Right hindlimb (tissue), 1 donor: ENCODE data around the gene MYEOV.

Experiments
- DNase-seq: peaks from one replicate; pipeline ENCODE4 v3.0.0-alpha.2; 2018

Gene MYEOV

DNA sequence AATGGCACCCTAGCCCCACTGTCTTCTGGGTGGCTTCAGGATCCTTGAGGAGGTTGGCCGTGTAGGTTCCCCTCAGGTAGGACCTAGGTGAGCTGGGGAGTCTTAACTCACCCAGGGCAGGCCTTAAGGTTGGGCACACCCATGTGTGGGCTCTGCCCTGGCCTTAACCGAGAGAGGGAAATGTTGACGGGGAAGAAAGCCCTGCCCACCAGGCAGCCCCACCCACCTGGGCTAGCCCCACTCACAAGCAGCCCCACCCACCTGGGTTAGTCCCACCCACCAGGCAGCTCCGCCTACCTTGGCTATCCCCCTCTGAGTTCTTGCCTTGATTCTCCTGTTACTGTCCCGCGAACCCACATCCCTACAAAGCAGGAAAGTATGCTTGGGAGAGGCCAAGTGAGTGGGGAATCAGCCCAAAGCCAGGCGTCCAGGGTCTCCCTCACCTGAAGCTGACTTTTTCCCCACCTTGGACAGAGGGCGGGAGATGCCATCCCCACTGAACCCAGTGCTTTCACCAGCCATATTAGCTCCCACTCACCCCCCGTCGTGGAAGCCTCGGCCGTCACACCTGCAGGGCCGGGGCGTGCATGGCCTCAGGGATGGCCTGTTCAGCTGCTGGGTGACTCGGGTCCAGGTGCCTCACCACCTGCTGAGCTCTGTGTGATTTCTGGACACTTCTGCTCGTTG is at the start of gene MYEOV:
Gene MYEOV (plus strand): TSS at position 337 of the 687 bp plus-strand sequence. CDS start 1,200 bp downstream, outside the sequence.
- DNase-seq, result no peak

DNA sequence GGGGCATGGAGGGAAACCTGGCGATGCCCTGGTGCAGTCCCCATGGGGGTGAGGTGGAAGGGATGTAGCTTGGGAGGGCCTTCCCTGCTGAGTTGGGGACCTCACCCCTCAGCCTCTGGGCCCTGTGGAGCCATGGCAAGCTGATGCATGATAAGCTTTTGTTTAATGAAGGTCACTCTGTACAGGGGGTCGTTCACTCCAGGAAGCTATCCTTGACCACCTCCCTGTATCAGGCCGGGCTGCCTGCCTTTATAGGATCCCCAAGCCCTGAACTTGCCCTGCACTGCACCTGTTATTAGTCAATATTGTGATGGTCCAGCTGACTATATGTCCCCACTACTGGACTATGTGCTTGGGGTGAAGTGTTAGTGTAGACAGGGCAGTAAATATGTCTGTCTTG is 49.7 kb upstream of the MYEOV start:
- DNase-seq, result no peak

DNA sequence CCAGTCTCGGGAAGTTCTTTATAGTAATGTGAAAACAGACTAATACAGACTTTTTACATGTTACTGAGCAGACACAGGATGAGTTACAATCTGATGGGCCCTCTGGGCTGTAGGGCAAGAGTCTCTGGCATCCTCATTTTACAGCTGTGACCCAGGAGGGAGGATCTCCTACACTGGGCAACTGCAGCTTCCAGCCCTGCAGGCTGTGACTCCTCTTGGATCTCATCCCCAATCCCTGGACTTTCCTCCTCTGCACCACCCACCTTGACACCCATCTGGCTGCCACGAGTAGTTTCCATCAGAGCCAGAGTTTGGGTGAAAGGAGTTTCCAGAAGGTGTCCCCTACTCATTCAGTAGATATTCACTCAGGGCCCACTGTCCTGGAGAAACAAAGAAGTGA is 48.9 kb upstream of the MYEOV start:
- no peak for DNase-seq

DNA sequence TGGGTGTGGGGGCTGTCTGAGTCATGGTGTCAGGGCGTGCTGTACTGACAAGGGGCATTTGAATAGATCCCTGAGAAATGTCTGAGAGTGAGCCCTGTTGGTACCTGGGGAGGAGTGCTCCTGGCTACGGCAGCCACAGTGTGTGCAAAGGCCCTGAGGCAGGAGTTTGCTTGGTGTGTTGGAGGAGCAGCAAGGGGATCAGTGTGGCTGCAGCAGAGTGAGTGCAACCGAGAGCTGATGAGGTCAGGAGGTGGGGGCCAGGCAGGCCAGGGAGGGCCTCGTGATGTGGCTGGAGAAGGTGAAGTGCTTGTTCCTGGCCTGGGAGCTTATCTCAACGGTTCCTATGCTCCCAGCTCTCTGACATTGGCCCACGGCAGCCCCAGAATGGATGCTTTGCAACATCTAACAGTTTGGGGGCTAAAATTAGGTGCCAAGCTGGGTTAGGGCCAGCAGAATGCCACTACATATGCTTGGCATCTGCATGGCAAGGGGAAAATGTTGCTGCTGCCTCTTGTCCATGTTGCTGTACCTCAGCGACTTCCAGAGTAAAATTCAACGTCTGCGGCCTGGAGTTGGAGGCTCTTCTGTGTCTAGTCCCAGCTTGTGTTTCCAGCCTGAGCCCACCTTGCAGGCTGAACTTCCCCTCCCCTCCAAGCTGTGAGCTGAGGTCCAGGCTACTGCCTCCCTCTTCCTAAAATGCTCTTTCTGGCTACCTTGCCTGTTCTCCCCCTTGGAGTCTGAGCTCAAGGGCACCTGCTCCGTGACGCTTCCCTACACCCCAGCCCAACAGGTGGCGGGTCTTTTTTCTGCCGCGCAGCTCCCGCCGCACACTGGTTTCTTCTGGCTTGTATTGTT is 48.2 kb upstream of the MYEOV start:
- DNase-seq, result no peak

DNA sequence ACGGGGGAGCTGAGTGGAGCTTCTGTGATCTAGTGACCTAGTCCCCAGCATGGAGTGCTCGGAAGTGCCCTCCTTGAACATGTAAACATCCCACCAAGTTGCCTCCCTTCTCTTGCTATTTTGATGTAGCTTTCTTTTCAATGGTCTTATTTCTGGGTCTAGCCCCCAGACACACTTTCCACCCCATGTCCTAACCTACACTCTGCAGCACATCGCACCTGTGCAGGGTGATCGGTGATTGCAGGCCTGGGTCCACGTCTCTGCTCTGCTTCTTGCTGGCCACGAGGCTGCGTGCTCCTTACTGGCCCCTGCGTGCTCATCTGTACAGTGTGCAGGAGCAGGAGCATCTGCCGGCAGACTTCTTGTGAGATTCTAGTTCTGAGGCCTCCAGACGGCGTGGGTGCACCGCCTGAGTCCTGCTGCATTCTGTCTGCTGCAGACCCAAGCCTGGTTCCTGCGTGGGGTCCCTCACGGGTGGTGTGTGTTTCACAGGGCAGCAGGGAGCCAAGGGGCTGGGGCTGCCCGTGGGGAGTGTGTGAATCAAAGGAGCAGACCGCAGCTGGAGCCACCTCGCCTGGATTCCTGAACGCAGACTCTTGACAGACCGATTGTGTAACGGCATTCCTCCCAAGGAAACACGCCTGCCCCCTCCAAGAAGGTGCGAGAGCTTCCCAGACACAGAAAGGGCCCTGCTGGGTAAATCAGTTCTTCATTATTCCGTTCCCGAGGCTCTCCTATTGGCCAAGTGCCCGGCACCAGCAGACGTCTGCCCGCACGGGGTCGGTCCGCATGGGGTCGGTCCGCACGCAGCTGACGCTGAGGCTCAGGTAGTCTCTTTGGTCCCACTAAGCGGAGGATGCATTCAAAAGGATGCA is 44.4 kb upstream of the MYEOV start:
- no peak for DNase-seq

DNA sequence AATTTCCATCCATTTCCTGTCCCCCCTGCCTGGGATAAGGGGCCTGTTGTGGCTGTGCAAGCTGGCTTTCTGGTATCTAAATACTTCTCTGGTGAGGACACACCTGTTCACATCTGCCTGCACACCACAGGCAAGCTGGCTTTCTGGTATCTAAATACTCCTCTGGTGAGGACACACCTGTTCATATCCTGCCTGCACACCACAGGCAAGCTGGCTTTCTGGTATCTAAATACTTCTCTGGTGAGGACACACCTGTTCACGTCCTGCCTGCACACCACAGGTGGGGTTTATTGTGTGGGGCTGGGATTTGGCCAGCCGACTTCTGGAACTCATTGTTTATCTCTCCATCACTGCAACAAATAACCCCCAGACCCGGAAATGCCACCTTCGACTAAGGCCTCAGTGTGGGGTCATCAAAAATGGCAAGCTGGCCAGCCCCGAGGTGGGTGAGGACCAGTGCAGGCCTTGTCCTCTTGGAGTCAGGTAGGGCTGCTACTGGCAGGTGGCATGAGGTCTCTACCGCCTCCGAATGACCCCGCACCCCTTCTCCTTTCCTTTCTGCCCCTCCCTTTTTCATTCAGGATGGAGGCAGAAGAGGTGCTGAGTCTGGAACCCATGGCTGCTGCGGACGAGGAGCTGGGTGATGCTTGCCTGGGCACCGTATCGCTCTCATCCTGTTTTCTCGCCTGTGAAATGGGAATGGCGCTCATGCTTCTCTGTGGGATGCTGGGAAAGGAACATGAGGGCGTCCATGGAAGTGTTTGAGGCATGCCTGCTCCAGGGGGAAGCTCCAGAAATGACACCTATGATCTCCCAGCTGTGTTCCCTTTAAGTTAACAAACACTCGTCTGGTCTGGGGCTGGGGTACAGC is 43.5 kb upstream of the MYEOV start:
- no peak for DNase-seq

DNA sequence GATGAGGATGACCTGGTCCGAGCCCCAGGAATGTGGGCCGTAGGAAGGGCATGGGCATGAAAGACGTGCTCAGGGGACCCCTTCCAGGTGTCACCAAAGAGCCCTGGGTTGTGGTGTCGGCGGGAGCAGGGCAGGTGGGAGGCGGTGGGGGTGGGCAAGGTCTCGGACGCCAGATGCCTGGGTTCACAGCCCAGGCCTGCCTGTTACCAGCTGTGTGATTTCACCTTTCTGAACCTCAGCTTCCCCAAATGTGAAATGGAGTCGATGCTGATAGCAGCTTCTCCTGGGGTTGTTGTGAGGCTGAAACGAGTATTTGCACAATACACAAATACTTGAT is 42.9 kb upstream of the MYEOV start:
- no peak for DNase-seq

DNA sequence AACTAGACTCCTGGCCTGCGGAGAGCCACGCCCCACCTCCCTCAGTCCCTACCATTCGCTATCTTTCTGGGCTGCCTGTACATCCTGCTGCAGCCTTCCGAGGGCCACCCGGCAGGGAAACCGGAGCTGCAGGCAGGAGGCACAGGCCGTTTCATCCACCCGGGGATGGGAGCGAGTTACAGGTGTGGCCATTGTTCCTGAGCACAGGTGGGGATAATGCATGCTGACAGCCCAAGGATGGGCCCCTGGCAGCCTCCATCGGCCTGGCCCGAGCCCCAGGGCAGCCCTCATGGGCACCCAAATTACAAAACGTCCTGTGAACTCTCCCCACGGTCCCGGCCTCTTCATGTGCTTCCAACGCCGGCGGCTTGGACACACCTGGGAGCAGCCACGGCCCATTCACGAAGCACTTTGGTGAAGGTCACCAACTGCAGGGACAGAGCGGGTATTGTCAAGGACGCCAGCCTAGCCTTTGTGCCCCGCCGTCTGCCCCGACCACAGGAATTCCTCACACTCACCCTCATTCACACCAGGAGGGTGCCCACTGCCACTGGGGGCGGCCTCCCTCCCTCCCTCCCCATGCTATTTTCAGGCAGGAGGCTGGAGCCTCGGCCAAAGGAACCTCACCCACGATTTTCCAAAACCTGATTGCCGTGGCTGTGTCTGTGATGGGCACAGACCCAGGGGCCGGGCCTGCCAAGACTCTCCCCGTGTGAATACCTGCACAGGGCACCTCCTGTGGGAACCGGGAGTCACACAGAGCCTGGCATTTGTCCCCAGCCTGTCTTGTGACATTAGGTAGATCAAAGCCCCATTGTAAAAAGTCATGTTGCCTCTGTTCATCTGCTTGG is 42.1 kb upstream of the MYEOV start:
- DNase-seq, result no peak

DNA sequence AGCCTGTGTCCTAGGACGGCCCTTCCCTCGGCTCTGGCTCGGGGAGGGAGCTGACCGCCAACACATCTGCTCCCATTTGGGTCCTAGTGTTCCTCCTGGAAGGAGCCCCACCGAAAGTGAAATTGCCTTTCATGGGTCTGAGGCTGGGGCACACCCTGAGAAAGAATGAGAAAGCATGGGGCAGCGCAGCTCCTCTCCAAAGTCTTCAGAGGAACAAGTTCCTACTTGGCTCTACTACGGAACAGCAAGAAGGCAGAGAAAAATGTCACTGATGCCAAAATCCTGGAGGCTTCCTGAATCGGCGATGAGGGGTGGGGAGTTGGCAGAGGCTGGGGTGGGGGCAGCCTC is 41.5 kb upstream of the MYEOV start:
- no peak for DNase-seq

DNA sequence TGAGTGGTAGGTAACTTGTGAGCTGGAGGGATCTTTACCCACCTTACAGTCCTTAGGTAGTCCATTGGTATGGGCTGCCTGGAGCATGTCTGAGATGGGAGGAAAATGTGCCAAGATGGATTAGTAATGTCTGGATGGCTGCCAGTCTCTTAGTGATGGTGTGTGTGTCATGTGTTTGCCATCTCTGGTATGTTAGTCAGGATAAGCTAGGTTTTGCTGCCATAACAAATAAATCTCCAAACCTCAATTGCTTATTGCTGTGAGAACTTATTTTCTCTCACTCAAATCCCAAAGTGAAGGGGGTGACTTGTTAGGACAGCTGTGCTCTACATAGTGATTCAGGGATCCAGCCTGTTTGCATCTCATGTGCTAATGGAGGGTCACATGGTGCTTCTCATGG is 40.9 kb upstream of the MYEOV start:
- no peak for DNase-seq

DNA sequence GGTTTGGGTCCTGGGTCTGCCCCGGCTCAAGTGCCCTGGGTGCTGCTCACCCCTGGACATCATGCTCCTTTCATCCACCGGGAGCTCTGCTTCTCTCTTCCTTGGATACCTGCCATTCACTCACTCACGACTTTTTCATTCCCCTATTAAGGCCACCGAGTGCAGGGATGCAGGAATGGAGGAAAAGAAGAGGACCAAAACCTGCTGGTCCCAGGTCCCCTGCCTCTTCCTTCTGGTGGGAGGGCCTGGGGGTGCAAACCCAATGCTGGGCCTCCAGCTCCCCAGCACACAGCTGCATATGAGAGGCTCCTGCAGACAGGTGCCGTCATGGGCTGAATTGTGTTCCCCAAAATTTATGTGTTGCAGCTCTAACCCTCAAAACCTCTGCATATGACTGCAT is 36.8 kb upstream of the MYEOV start:
- no peak for DNase-seq

DNA sequence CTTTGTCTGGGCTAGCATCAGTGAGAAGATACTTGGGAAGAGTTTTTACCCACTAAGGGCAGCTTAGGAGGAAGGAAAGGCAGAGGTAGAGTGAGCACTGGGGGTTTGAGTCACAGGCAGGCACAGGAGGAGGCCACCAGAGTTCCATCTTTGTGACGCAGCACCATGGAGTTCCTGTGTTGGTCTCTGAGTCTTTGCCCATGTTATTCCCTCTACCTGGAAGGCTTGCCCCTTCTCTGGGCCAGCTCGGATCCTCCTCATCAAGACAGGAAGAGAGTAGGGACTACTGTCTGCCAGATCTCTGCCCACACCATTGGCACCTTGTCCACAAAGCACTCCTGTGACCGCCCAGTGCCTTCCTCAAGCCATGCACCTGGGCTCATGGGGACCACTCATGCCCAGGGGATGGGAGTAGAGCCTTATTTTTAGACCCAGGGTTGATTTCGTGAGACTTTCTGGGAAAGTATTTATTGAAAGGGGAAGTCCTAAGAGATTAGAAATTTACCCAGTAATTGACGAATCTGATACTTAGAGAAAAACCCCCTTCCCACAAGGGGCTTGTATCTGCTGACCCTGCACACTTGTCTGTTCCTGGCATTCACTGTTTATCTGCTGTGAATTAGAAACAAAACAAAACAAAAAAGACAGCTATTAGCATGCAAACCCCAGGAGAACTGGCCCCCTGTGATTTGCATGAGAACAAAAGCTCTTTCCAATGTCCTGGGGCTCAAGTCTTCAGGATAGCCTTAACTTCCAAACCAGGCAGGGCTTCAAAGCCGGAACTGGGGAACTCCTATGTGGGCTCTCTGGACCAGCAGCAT is 35.9 kb upstream of the MYEOV start:
- no peak for DNase-seq

DNA sequence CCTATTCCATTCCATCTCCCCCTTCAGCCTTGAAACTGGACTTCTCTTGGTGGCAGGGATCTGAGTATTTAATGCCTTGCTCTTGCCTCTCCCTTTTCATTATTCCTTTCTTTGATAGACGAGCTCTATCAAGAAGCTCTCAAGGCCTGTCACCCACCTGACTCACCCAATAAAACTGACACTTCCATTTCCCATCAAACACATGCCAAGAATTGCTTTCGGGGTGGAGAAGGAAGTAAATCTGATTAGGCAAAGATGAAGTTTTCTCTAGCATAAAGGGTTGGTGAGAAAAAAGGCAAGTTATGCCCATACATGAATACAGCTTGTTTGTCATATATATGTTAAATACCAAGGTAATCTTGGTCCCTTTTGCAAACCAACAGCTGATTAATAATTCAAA is 34.9 kb upstream of the MYEOV start:
- DNase-seq, result no peak

DNA sequence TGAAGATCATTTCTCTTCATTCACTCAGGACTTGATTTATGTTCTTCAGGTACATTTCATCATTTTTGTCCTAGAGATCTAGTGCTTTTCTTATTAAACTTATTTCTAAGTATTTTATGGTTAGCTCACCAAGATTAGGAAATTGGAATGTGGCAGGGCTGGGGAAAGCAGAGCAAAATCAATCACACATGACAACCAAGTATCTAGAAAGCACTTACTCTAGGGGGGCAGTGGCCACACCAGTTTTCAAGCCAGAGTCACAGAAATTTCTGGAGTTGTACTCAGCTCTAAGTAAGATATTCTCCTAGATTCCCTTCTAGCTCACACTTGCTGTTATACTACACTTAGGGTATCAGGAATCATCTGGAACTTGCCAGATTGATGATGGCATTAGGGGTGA is 33.3 kb upstream of the MYEOV start:
- no peak for DNase-seq

DNA sequence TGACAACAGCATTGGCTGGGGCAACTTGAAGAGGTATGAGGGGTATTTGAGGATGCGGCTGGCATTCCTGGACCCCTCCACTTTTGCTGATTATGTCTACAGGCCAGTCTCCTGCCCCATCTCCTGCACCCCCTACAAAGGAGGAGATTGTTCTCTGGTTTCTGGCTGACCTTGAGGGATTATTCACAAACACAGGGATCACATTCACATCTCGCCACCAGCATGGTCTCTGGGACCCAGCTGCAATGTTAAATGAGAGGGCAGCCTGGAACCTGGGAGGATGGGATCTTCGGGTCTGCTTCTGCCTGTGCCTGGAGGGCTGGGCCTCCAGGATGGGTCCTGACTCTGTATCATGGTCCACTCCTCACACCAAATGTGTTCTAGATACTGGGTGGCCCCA is 32.8 kb upstream of the MYEOV start:
- no peak for DNase-seq

DNA sequence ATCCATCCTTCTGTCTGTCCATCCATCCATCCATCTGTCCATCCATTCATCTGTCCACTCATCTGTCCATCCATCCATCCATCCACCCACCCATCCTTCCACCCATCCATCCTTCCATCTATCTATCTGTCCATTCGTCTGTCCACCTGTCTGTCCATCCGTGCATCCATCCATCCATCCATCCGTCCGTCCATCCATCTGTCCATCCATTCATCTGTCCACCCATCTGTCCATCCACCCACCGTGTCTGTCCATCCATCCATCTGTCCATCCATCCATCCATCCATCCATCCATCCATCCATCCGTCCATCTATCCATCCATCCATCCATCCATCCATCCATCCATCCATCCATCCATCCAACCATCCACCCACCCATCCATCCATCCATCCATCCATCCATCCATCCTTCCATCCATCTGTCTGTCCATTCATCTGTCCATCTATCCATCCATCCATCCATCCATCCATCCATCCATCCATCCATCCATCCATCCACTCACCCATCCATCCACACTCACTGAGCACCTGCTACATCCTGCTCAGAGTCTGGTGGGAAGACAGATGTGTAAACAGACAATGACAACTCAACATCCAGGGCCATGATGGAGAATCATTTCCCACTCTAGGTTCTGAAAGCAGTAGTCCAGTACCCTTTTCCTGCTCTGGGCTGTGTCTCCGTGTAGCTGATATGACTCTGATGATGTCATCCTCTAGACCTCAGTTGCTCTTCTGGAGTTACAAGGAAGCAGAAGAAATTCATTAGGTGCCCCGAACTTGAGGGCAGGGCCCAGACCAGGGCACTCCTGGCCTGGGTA is 30.8 kb upstream of the MYEOV start:
- DNase-seq, result no peak

DNA sequence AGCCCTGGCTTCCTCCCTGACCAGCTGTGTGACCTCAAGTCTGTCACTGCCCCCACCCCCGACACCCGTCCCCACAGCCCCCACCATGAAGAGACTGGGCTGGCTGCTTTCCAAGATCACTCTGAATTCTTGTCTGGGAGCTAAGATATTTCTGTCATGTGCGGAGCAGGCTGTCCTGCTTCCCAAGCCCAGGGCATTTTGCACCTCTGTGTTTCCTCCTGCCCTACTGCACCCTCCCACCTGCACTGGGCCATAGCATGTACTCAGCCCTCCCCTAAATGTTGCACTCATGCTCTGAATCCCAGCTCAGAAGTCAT is 30.3 kb upstream of the MYEOV start:
- DNase-seq, result no peak

DNA sequence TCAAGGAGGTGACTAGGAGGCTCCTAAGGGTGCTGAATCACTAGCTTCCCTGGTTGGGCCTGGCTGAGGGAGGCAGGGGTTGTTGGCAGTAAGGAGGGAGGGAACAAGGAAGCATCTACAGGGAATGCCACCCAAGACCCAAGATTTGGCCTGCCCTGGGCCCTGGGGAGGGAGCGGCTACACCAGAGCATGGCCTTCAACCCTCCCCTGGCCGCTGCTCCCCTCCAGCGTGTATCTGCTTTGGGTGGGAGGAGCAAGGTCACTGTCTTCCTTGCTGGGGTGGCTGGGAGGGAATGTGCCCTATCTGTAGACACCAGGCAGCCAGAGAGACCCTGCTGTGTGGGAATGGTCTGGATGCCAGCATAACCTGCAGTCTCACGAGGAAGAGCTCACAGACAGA is 29.5 kb upstream of the MYEOV start:
- no peak for DNase-seq

DNA sequence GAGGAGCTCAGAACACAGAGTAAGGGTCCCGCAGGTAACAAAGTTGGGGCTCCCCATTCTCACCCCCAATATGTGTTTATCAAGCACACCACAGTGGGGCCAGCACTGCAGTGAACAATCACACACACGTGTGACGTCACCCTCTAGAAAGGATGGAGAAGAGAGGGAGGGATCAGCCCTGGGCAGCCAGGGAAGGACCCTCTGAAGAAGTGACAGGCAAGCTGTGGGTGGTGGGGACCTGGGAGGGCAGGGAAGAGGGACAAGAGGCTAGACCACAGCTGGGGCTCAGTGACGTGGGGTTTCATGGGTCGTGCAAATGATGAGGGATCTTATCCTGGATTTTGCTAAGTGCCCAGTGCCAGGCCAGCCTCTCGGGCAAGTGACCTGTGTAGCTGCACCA is 28.7 kb upstream of the MYEOV start:
- no peak for DNase-seq

DNA sequence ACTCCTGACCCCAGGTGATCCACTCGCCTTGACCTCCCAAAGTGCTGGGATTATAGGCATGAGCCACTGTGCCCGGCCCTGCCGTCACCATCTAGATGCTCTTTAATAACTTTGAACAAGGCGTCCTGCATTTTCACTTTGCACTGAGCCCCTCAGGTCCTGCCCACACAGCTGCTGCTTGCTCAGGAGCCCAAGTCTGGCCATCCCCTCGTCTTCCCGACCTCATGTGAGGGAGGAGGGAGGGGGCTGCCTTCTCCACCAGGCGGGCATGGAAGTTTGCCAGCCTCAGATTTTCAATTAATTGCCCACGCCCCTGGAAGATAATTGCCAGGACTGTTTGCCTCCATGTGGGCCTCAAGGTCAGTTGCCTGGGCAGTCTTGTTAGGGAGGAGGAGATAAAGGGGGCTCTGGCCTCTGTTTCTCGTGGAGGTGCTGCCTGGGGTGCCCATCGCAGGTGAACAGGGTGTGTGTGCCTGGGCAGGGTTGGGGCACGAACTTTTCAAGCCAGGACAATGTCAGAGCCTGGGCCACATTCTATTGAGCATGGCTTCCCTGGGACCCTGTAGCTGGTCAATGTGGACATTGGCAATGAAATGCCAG is 27.9 kb upstream of the MYEOV start:
- DNase-seq, result no peak
